SK-N-SH (cell line): Measurements from ENCODE around the gene TGM5. TPM values are rescaled to one million over a fixed set of nuclear protein-coding genes. Genes with fewer than 3 reads are reported as not detected.

ENCODE experiments used
- CTCF ChIA-PET: fragments of 300-600, 350-600 bp; formaldehyde crosslinking; extraction: SDS; loops from one replicate; lab custom pipeline; 2021; lab: Yijun Ruan, JAX
- POLR2A ChIA-PET: fragments of 350-600 bp; sonication (Branson Sonifier 250); formaldehyde crosslinking; extraction: SDS; loops from one replicate; lab custom pipeline; 2020; ENCODE audit warnings: antibody characterized with exemption, inconsistent platforms; lab: Yijun Ruan, JAX
- DNase-seq: peaks from one replicate; pipeline ENCODE4 v3.0.0; 2012
- H2AFZ ChIP-seq: fragments of 200-600 bp; sonication (generic); 2 replicates; pipeline ENCODE4 v1.8.1; 2016; ENCODE audit warnings: antibody characterized with exemption, mild to moderate bottlenecking, low read depth
- H3F3A ChIP-seq: fragments of 200-600 bp; sonication (generic); replicated peaks from 2 replicates; pipeline ENCODE3; 2016; ENCODE audit warnings: antibody characterized with exemption, mild to moderate bottlenecking; ENCODE audit not compliant: insufficient read depth
- H3K27ac ChIP-seq, 2 experiments: fragments of 200-500 bp in 1 of 2; fragments of 200-600 bp in 1 of 2; sonication (Bioruptor generic) in 1 of 2; sonication (generic), shearing (Covaris generic) in 1 of 2; 2 replicates each; pipeline versions ENCODE4 v1.5.1 to v1.6.1; 2014 to 2016; ENCODE audit warnings: low read depth in 2 of 2, inconsistent platforms in 1 of 2, low read length in 1 of 2, mild to moderate bottlenecking in 1 of 2, mixed read lengths in 1 of 2
- H3K27me3 ChIP-seq: fragments of 200-600 bp; sonication (generic), shearing (Covaris generic); 2 replicates; pipeline ENCODE4 v1.6.1; 2016; ENCODE audit warnings: mixed run types; ENCODE audit not compliant: insufficient read depth
- H3K36me3 ChIP-seq, 2 experiments: fragments of 200-500 bp in 1 of 2; fragments of 200-600 bp in 1 of 2; sonication (Bioruptor generic) in 1 of 2; sonication (generic) in 1 of 2; replicated peaks in 1 of 2; 2 replicates each; pipeline versions ENCODE3 to v1.5.1; 2014 to 2016; ENCODE audit warnings: low read length in 1 of 2, mild to moderate bottlenecking in 1 of 2; ENCODE audit not compliant: insufficient read depth in 2 of 2, control insufficient read depth in 1 of 2
- H3K4me1 ChIP-seq, 2 experiments: fragments of 200-500 bp in 1 of 2; fragments of 200-600 bp in 1 of 2; sonication (Bioruptor generic) in 1 of 2; sonication (generic), shearing (Covaris generic) in 1 of 2; 2 replicates each; pipeline versions ENCODE4 v1.5.1 to v1.6.1; 2014 to 2016; ENCODE audit warnings: low read depth in 1 of 2, low read length in 1 of 2, mixed run types in 1 of 2; ENCODE audit not compliant: insufficient read depth in 2 of 2, control insufficient read depth in 1 of 2
- H3K4me2 ChIP-seq: fragments of 200-600 bp; sonication (generic), shearing (Covaris generic); 2 replicates; pipeline ENCODE4 v1.6.1; 2017; ENCODE audit warnings: mixed run types
- H3K4me3 ChIP-seq, 2 experiments: fragments of 200-500 bp in 1 of 2; fragments of 200-600 bp in 1 of 2; sonication (Bioruptor generic) in 1 of 2; sonication (generic), shearing (Covaris generic) in 1 of 2; 2 replicates each; pipeline versions ENCODE4 v1.5.1 to v1.8.1; 2014 to 2016; ENCODE audit warnings: low read depth in 2 of 2, inconsistent platforms in 1 of 2, low read length in 1 of 2, mild to moderate bottlenecking in 1 of 2, mixed read lengths in 1 of 2, moderate library complexity in 1 of 2
- H3K79me2 ChIP-seq: fragments of 200-600 bp; sonication (generic); 2 replicates; pipeline ENCODE4 v1.8.1; 2017; ENCODE audit warnings: mild to moderate bottlenecking; ENCODE audit not compliant: insufficient read depth
- H3K9ac ChIP-seq: fragments of 200-600 bp; sonication (generic); 2 replicates; pipeline ENCODE4 v1.6.1; 2017; ENCODE audit warnings: mixed run types
- H3K9me2 ChIP-seq: fragments of 200-600 bp; sonication (generic); 2 replicates; pipeline ENCODE4 v1.6.1; 2017; ENCODE audit warnings: mixed run types
- H3K9me3 ChIP-seq: fragments of 200-600 bp; sonication (generic); 2 replicates; pipeline ENCODE4 v1.6.1; 2017; ENCODE audit warnings: mixed run types, mild to moderate bottlenecking, moderate library complexity
- H4K20me1 ChIP-seq: fragments of 200-600 bp; sonication (generic); 2 replicates; pipeline ENCODE4 v1.6.1; 2017; ENCODE audit warnings: mild to moderate bottlenecking, mixed run types; ENCODE audit not compliant: insufficient read depth
- EP300 ChIP-seq, 2 experiments: IDR thresholded peaks; 2 replicates each; pipeline versions ENCODE4 v1.4.0 to v1.6.1; 2012; ENCODE audit warnings: borderline replicate concordance in 1 of 2, low read depth in 1 of 2, low read length in 1 of 2
- FOSL2 ChIP-seq: IDR thresholded peaks from 2 replicates; pipeline ENCODE4 v1.4.0; 2012; ENCODE audit warnings: low read depth, mild to moderate bottlenecking, moderate library complexity, borderline replicate concordance
- FOXJ3 ChIP-seq: sonication (generic); formaldehyde crosslinking; IDR thresholded peaks from 2 replicates; pipeline ENCODE4 v1.5.1; 2020; ENCODE audit warnings: mild to moderate bottlenecking, missing genetic modification reagents
- FOXM1 ChIP-seq: IDR thresholded peaks from 2 replicates; pipeline ENCODE4 v1.4.0; 2012; ENCODE audit warnings: low read depth, mild to moderate bottlenecking
- JUND ChIP-seq: IDR thresholded peaks from 2 replicates; pipeline ENCODE4 v1.4.0; 2012
- MEF2A ChIP-seq: IDR thresholded peaks from 2 replicates; pipeline ENCODE4 v1.4.0; 2012; ENCODE audit warnings: low read depth, borderline replicate concordance
- SIN3A ChIP-seq: IDR thresholded peaks from 2 replicates; pipeline ENCODE4 v1.6.1; 2012; ENCODE audit warnings: low read depth, mild to moderate bottlenecking, low read length, moderate library complexity, borderline replicate concordance
- WGBS: methylation state at CpG from one replicate; pipeline ENCODE4 v1.1.6; 2017; ENCODE audit warnings: low lambda C conversion rate; 5-methylcytosine and 5-hydroxymethylcytosine counted together
- polyA plus RNA-seq, 3 experiments: library from polyadenylated mRNA; depleted of rRNA; stranded (reverse); fragments of >200 nt; gene quantifications; 2 replicates each; pipeline ENCODE4 v1.2.3, GENCODE V29; 2012
- TF ChIP-seq, protein P1 (sequence below): IDR thresholded peaks from 2 replicates; pipeline ENCODE4 v1.4.0; 2012; ENCODE audit warnings: low read depth
- TF ChIP-seq, protein P2 (sequence below): fragments of 150-350 bp; IDR thresholded peaks from 2 replicates; pipeline ENCODE4 v1.6.1; 2016; ENCODE audit warnings: mild to moderate bottlenecking, low read depth, low read length
- TF ChIP-seq, protein P3 (sequence below): IDR thresholded peaks from 2 replicates; pipeline ENCODE4 v1.6.1; 2012; ENCODE audit warnings: mild to moderate bottlenecking, low read depth, low read length, moderate library complexity
- TF ChIP-seq, protein P4 (sequence below): fragments of 200-600 bp; sonication (generic); IDR thresholded peaks from 2 replicates; pipeline ENCODE4 v1.6.1; 2017; ENCODE audit warnings: antibody characterized with exemption, mild to moderate bottlenecking, moderate library complexity

Gene TGM5
- polyA plus RNA-seq, 1 of the 3 experiments (the other 2 are of a cell fraction), result not detected

DNA sequence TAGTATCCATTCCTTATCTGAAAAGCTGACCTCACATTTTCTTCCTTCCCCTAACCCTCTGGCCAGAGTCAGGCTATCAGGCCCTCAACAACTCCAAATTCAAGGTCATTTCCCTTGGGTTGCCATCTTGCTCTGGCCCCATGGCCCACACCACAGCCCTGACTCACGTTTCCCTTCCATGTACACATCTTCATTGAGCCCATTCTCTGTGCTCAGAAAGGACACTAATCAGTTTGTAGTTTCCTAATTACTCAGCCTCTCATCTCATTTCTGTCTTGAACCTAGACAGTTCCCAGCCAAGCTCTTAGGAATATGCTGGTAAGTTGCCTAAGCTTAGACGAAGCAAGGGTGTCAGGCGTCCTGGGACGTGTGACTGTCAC, 14.9 kb downstream of the TGM5 start:
- H3K4me1 ChIP-seq, result no peaks in the 10 kb centered on the region; a peak in 1 of 4 replicates
- no peak overlapping the region for H3K27ac ChIP-seq
- no peaks in the 10 kb centered on the region for H3K9me3 ChIP-seq
- ChIA-PET POLR2A (no interaction called here), CTCF (interaction anchor here (1.0 to 1.7 kb wide), 4 partner anchors 9 to 33 kb away, joined by 3 to 7 read pairs (median 4); no protein-coding TSS in a partner anchor)
- no peak overlapping the region for H3K4me2 ChIP-seq
- no peaks in the 10 kb centered on the region for H4K20me1 ChIP-seq
- no peak for DNase-seq
- no peaks in the 10 kb centered on the region for H3K36me3 ChIP-seq
- no peak overlapping the region for H3K9ac ChIP-seq
- H2AFZ ChIP-seq, result no peak overlapping the region
- no peak overlapping the region for H3K4me3 ChIP-seq
- peaks cover 17% of the 10 kb centered on the region; the same call in 1 of the 2 replicates for H3K27me3 ChIP-seq
- H3F3A ChIP-seq, result no peaks in the 10 kb centered on the region
- WGBS, result 59% methylated on average over 4 of the region's 4 CpGs
- H3K9me2 ChIP-seq, result no peaks in the 10 kb centered on the region
- no peaks in the 10 kb centered on the region for H3K79me2 ChIP-seq
- no peak for TF ChIP-seq FOSL2
- TF ChIP-seq, protein P1, sequence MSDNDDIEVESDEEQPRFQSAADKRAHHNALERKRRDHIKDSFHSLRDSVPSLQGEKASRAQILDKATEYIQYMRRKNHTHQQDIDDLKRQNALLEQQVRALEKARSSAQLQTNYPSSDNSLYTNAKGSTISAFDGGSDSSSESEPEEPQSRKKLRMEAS, result no peak
- TF ChIP-seq FOXJ3 (CRISPR knock-in tag), result no peak
- no peak for TF ChIP-seq JUND
- no peak for TF ChIP-seq SIN3A
- TF ChIP-seq, protein P2, sequence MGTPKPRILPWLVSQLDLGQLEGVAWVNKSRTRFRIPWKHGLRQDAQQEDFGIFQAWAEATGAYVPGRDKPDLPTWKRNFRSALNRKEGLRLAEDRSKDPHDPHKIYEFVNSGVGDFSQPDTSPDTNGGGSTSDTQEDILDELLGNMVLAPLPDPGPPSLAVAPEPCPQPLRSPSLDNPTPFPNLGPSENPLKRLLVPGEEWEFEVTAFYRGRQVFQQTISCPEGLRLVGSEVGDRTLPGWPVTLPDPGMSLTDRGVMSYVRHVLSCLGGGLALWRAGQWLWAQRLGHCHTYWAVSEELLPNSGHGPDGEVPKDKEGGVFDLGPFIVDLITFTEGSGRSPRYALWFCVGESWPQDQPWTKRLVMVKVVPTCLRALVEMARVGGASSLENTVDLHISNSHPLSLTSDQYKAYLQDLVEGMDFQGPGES, result no peak
- no peak for TF ChIP-seq FOXM1
- TF ChIP-seq, protein P3, sequence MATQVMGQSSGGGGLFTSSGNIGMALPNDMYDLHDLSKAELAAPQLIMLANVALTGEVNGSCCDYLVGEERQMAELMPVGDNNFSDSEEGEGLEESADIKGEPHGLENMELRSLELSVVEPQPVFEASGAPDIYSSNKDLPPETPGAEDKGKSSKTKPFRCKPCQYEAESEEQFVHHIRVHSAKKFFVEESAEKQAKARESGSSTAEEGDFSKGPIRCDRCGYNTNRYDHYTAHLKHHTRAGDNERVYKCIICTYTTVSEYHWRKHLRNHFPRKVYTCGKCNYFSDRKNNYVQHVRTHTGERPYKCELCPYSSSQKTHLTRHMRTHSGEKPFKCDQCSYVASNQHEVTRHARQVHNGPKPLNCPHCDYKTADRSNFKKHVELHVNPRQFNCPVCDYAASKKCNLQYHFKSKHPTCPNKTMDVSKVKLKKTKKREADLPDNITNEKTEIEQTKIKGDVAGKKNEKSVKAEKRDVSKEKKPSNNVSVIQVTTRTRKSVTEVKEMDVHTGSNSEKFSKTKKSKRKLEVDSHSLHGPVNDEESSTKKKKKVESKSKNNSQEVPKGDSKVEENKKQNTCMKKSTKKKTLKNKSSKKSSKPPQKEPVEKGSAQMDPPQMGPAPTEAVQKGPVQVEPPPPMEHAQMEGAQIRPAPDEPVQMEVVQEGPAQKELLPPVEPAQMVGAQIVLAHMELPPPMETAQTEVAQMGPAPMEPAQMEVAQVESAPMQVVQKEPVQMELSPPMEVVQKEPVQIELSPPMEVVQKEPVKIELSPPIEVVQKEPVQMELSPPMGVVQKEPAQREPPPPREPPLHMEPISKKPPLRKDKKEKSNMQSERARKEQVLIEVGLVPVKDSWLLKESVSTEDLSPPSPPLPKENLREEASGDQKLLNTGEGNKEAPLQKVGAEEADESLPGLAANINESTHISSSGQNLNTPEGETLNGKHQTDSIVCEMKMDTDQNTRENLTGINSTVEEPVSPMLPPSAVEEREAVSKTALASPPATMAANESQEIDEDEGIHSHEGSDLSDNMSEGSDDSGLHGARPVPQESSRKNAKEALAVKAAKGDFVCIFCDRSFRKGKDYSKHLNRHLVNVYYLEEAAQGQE, result no peak
- TF ChIP-seq, protein P4, sequence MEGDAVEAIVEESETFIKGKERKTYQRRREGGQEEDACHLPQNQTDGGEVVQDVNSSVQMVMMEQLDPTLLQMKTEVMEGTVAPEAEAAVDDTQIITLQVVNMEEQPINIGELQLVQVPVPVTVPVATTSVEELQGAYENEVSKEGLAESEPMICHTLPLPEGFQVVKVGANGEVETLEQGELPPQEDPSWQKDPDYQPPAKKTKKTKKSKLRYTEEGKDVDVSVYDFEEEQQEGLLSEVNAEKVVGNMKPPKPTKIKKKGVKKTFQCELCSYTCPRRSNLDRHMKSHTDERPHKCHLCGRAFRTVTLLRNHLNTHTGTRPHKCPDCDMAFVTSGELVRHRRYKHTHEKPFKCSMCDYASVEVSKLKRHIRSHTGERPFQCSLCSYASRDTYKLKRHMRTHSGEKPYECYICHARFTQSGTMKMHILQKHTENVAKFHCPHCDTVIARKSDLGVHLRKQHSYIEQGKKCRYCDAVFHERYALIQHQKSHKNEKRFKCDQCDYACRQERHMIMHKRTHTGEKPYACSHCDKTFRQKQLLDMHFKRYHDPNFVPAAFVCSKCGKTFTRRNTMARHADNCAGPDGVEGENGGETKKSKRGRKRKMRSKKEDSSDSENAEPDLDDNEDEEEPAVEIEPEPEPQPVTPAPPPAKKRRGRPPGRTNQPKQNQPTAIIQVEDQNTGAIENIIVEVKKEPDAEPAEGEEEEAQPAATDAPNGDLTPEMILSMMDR, result no peak
- TF ChIP-seq MEF2A, result no peak
- TF ChIP-seq EP300 (IDR thresholded peaks at IDR 0.05; ENCODE audit: borderline replicate concordance in 1 of 2, low read depth in 1 of 2, low read length in 1 of 2), result no peak
